GM23248 (cell line): ENCODE data around the gene ANTKMT. TPM values are rescaled to one million over a fixed set of nuclear protein-coding genes. Genes with fewer than 3 reads are reported as not detected.

ENCODE experiments used
- DNase-seq: peaks from one replicate; pipeline ENCODE4 v3.0.0-alpha.2; 2015
- H2AFZ ChIP-seq: fragments of 200-600 bp; sonication (generic); 2 replicates; pipeline ENCODE4 v1.6.1; 2016; ENCODE audit warnings: antibody characterized with exemption
- H3F3A ChIP-seq: fragments of 200-600 bp; sonication (generic); 2 replicates; pipeline ENCODE4 v1.6.1; 2016; ENCODE audit warnings: mild to moderate bottlenecking, antibody characterized with exemption, mixed run types; ENCODE audit not compliant: insufficient read depth
- H3K27ac ChIP-seq: fragments of 200-600 bp; sonication (generic); 2 replicates; pipeline ENCODE4 v1.5.1; 2016; ENCODE audit warnings: mild to moderate bottlenecking
- H3K27me3 ChIP-seq: fragments of 200-600 bp; sonication (generic); replicated peaks from 2 replicates; pipeline ENCODE4 v1.6.1; 2016; ENCODE audit warnings: mild to moderate bottlenecking; ENCODE audit not compliant: insufficient read depth
- H3K36me3 ChIP-seq: fragments of 200-600 bp; sonication (generic); 2 replicates; pipeline ENCODE4 v1.6.1; 2016; ENCODE audit warnings: low read depth, mild to moderate bottlenecking
- H3K4me1 ChIP-seq: fragments of 200-600 bp; sonication (generic); 2 replicates; pipeline ENCODE4 v1.6.1; 2016; ENCODE audit warnings: mild to moderate bottlenecking; ENCODE audit not compliant: insufficient read depth
- H3K4me2 ChIP-seq: fragments of 200-600 bp; sonication (generic); one replicate; pipeline ENCODE4 v1.6.1; 2016; ENCODE audit warnings: mild to moderate bottlenecking; ENCODE audit not compliant: unreplicated experiment
- H3K4me3 ChIP-seq: fragments of 200-600 bp; sonication (generic); 2 replicates; pipeline ENCODE4 v1.5.1; 2016; ENCODE audit warnings: mild to moderate bottlenecking
- H3K79me2 ChIP-seq: fragments of 200-600 bp; sonication (generic); 2 replicates; pipeline ENCODE4 v1.6.1; 2016; ENCODE audit warnings: mild to moderate bottlenecking; ENCODE audit not compliant: insufficient read depth
- H3K9ac ChIP-seq: fragments of 200-600 bp; sonication (generic); 2 replicates; pipeline ENCODE4 v1.6.1; 2016; ENCODE audit warnings: mild to moderate bottlenecking
- H3K9me2 ChIP-seq: fragments of 200-600 bp; sonication (generic); 2 replicates; pipeline ENCODE4 v1.6.1; 2016; ENCODE audit warnings: mixed run types, mild to moderate bottlenecking, moderate library complexity; ENCODE audit not compliant: insufficient read depth
- H3K9me3 ChIP-seq: fragments of 200-600 bp; sonication (generic); one replicate; pipeline ENCODE4 v1.6.1; 2017; ENCODE audit warnings: low read depth
- H4K20me1 ChIP-seq: fragments of 200-600 bp; sonication (generic); 2 replicates; pipeline ENCODE4 v1.6.0; 2016; ENCODE audit not compliant: insufficient read depth
- EZH2 ChIP-seq: fragments of 200-600 bp; sonication (generic); IDR thresholded peaks from 2 replicates; pipeline ENCODE4 v1.6.1; 2018; ENCODE audit warnings: antibody characterized with exemption, mild to moderate bottlenecking; ENCODE audit not compliant: insufficient read depth, poor library complexity, severe bottlenecking
- EZH2phosphoT487 ChIP-seq: fragments of 200-600 bp; sonication (generic); IDR thresholded peaks from 2 replicates; pipeline ENCODE4 v1.6.1; 2018; ENCODE audit warnings: antibody characterized with exemption, moderate library complexity, mild to moderate bottlenecking, low read depth; ENCODE audit not compliant: insufficient read depth
- WGBS, 2 experiments: methylation state at CpG; one replicate each; pipeline ENCODE4 v1.1.6; 2015 to 2017; ENCODE audit warnings: low lambda C conversion rate in 2 of 2, low coverage in 1 of 2; ENCODE audit errors: missing lambda C conversion rate in 2 of 2; 5-methylcytosine and 5-hydroxymethylcytosine counted together
- in situ Hi-C: fragments of 300-500 bp; cut with MboI; formaldehyde crosslinking; loops from 2 replicates; pipeline ENCODE4 v1.15.0; 2020
- polyA plus RNA-seq: library from polyadenylated mRNA; unstranded; fragments of >200 nt; fragmentation: Nextera tagmentation; extraction: Ambion mirVana; gene quantifications from 2 replicates; pipeline ENCODE4 v1.2.1, GENCODE V29; 2016
- total RNA-seq: library from RNA; depleted of rRNA; stranded (reverse); fragments of >200 nt; shearing (Covaris generic); gene quantifications from 2 replicates; pipeline ENCODE4 v1.2.3, GENCODE V29; 2014

ANTKMT gene
- total and polyA plus RNA-seq, 2 experiments from 2014 or later, result 33.5 to 34.8 TPM

GRCh38 chr16:727291-727977, 6.5 kb downstream of the ANTKMT start:
- peak; percentile 39 for DNase-seq
- Histone ChIP-seq H3K27ac (no peak overlapping the region), H3K4me2 (peak overlapping the region; percentile 83), H3K4me3 (peak overlapping the region; percentile 72), H4K20me1 (no peaks in the 10 kb centered on the region), H3F3A (no peaks in the 10 kb centered on the region), H3K4me1 (no peaks in the 10 kb centered on the region), H3K79me2 (no peaks in the 10 kb centered on the region), H3K9me2 (no peaks in the 10 kb centered on the region), H3K27me3 (no peaks in the 10 kb centered on the region), H3K9ac (peak overlapping the region; percentile 71), H2AFZ (peak overlapping the region; percentile 36), H3K9me3 (no peaks in the 10 kb centered on the region), H3K36me3 (no peaks in the 10 kb centered on the region)
- 0 to 2% methylated on average over 49 to 50 of the region's 61 CpGs for WGBS, 2 experiments
- in situ Hi-C loops, result no loop called here
- TF ChIP-seq EZH2phosphoT487 (no peak), EZH2 (no peak)

- peak; percentile 84 for DNase-seq
- Histone ChIP-seq H2AFZ (no peak overlapping the region), H3K79me2 (no peaks in the 10 kb centered on the region), H3F3A (no peaks in the 10 kb centered on the region), H3K36me3 (no peaks in the 10 kb centered on the region), H3K9ac (peak overlapping the region; percentile 71; the same call in 1 of the 2 replicates), H3K27ac (no peak overlapping the region), H3K4me1 (no peaks in the 10 kb centered on the region), H3K4me2 (peak overlapping the region; percentile 83), H3K9me2 (no peaks in the 10 kb centered on the region), H3K9me3 (no peaks in the 10 kb centered on the region), H3K4me3 (peak overlapping the region; percentile 72), H3K27me3 (no peaks in the 10 kb centered on the region), H4K20me1 (no peaks in the 10 kb centered on the region)
- WGBS, 2 experiments, result 1 to 2% methylated on average over 27 to 48 of the region's 80 CpGs
- in situ Hi-C loops, result no loop called here
- TF ChIP-seq EZH2 (no peak), EZH2phosphoT487 (no peak)
Measured at GRCh38 chr16:728131-728889, 7.4 kb downstream of the ANTKMT start.

DNA sequence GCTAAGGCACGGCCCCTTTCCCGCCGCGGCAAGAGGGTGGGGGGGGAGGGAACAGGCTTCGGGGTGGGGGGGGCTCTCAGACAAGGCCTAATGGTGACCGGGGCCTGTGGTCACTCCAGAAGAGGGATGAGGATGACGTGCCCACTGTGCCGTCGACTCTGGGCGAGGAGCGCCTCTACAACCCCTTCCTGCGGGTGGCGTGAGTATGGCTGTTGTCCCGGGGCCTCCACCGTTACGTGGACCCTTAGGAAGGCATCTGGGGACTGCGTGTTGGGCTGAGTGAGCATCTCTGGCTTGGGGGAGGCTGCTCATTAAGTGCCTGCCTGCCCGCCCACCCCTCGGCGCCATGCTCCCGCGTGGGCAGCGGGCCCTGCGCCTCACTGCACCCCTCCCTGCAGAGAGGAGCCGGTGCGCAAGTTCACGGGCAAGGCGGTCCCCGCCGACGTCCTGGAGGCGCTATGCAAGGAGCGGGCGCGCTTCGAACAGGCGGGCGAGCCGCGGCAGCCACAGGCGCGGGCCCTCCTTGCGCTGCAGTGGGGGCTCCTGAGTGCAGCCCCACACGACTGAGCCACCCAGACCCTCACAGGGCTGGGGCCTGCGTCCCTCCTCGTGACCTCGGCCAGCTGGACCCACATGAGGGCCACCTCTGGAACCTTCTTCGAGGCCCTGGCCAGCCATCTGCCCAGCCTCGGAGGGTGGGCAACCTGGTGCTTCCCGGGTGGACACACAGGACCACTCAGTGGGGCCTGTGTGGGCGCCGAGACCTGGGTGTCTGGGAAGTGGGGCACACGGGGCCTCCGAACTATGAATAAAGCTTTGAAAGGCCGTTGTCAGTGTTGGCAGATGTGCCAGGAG, 8.2 kb downstream of the ANTKMT start:
- Histone ChIP-seq H3F3A (no peaks in the 10 kb centered on the region), H3K9ac (no peak overlapping the region; the same call in 1 of the 2 replicates), H4K20me1 (no peaks in the 10 kb centered on the region), H3K9me2 (no peaks in the 10 kb centered on the region), H3K4me2 (no peak overlapping the region), H3K27me3 (no peaks in the 10 kb centered on the region), H3K36me3 (no peaks in the 10 kb centered on the region), H3K79me2 (no peaks in the 10 kb centered on the region), H3K4me3 (no peak overlapping the region), H3K9me3 (no peaks in the 10 kb centered on the region), H3K27ac (no peak overlapping the region), H3K4me1 (no peaks in the 10 kb centered on the region), H2AFZ (no peak overlapping the region)
- DNase-seq, result peak; percentile 55
- in situ Hi-C loops, result no loop called here
- 55 to 56% methylated on average over 41 to 52 of the region's 55 CpGs for WGBS, 2 experiments
- TF ChIP-seq EZH2 (no peak), EZH2phosphoT487 (no peak)
